ENCODE measurements around the gene TIGAR.

- no peak for TF ChIP-seq CTCF (IDR thresholded peaks at IDR 0.05; ENCODE audit: control extremely low read depth in 1 of 3, insufficient read depth in 1 of 3, low read depth in 1 of 3, low read length in 3 of 3)
- TF ChIP-seq CEBPB (IDR thresholded peaks at IDR 0.05; ENCODE audit: low read depth, low read length) = no peak
- no peak for TF ChIP-seq TAF1 (IDR thresholded peaks at IDR 0.05; ENCODE audit: low read depth, low read length)
- no peak for TF ChIP-seq EGR1 (IDR thresholded peaks at IDR 0.05; ENCODE audit: borderline replicate concordance, low read depth, low read length)
- no peak for TF ChIP-seq POLR2A (IDR thresholded peaks at IDR 0.05; ENCODE audit: control extremely low read depth in 1 of 2, low read depth in 2 of 2, low read length in 2 of 2)
- TF ChIP-seq EZH2 (IDR thresholded peaks at IDR 0.05; ENCODE audit: low read depth, low read length, severe bottlenecking) = no peak
- TF ChIP-seq KDM1A (IDR thresholded peaks at IDR 0.05; ENCODE audit: borderline replicate concordance, low read length) = no peak
- no peak for TF ChIP-seq SIN3A (conservative IDR thresholded peaks at IDR 0.05 in 1 of 2, IDR thresholded peaks at IDR 0.05 in 1 of 2; ENCODE audit: low read depth in 1 of 2, low read length in 2 of 2)
- TF ChIP-seq RFX5 (IDR thresholded peaks at IDR 0.05; ENCODE audit: borderline replicate concordance, low read depth, low read length) = no peak
- TF ChIP-seq SP1 (IDR thresholded peaks at IDR 0.05; ENCODE audit: low read depth, low read length) = no peak
Measured at GRCh38 chr12:4308334-4308950, 12.6 kb upstream of the TIGAR start.
